HG03066 (cell line): ENCODE data around the gene PAF1.
A peak's percentile ranks its signal among the peaks of the same experiment; 100 is the strongest.
"Not testable (repeated sequence)": the region's sequence is repeated elsewhere in the genome, so short reads cannot be mapped to it uniquely, and the experiment has no call there.

ENCODE experiments used
- ATAC-seq: cut with Tn5 transposase; IDR thresholded peaks from one replicate; pipeline ENCODE4 v1.9.1; 2021; ENCODE audit warnings: low read depth; ENCODE audit not compliant: unreplicated experiment

Gene PAF1

GRCh38 chr19:39359026-39359425 lies 31.9 kb downstream of the PAF1 start:
- ATAC-seq, result no peak

GRCh38 chr19:39356647-39357046 lies 34.3 kb downstream of the PAF1 start:
- no peak for ATAC-seq

- no peak for ATAC-seq
These were observed 34.8 kb downstream of the PAF1 start for GRCh38 chr19:39356073-39356472.

- no peak for ATAC-seq
These were observed 35.7 kb downstream of the PAF1 start for GRCh38 chr19:39355253-39355652.

GRCh38 chr19:39352381-39353255 lies 38.3 kb downstream of the PAF1 start:
- no peak for ATAC-seq

- no peak for ATAC-seq
These were observed 39.3 kb downstream of the PAF1 start for GRCh38 chr19:39351537-39352064.

GRCh38 chr19:39350156-39350555 lies 40.8 kb downstream of the PAF1 start:
- no peak for ATAC-seq

GRCh38 chr19:39349326-39349725 lies 41.6 kb downstream of the PAF1 start:
- no peak for ATAC-seq

- ATAC-seq, result no peak
These were observed 43.4 kb downstream of the PAF1 start for GRCh38 chr19:39347332-39348164.

- ATAC-seq, result no peak
These were observed 45.0 kb downstream of the PAF1 start for GRCh38 chr19:39345956-39346355.

GRCh38 chr19:39342647-39343305 lies 48.1 kb downstream of the PAF1 start:
- ATAC-seq, result no peak

- peak; percentile 83 for ATAC-seq
These were observed 48.9 kb downstream of the PAF1 start, which contains the start of gene SAMD4B for GRCh38 chr19:39341719-39342604. TSS of gene SAMD4B (plus strand) at chr19:39342421. CDS start at chr19:39356894, 14,473 bp downstream.

GRCh38 chr19:39341129-39341718 lies 49.7 kb downstream of the PAF1 start:
- ATAC-seq, result no peak

- ATAC-seq, result not testable (repeated sequence)
These were observed 50.8 kb downstream of the PAF1 start for GRCh38 chr19:39340156-39340555.

GRCh38 chr19:39339674-39340073 lies 51.2 kb downstream of the PAF1 start:
- ATAC-seq, result no peak

GRCh38 chr19:39336483-39336882 lies 54.4 kb downstream of the PAF1 start:
- ATAC-seq, result no peak
